ENCODE results near the gene TMEM108.

DNA sequence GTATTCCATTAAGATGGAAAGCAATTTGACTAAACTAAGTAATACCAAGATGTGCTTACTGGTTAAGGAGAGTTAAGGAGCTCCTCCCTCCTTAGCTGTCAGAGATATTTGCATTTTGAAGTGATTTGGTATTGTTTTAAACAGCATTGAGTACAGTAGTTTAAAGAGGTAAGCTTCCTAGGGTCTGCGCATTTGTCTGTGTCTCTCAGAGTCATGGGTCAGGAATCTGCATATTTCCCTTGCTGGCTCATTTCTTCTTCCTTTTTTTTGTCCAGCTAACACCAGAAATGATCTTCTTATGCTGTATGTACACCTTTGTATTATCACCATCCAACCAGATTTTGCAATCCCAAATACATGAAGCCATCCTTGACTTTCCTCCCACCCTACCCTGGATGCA lies 198.7 kb downstream of the TMEM108 start:
- TF ChIP-seq ZNF274 (IDR thresholded peaks at IDR 0.05; ENCODE audit: insufficient read depth, insufficient read length) (no peak), STAT3 (IDR thresholded peaks at IDR 0.05; ENCODE audit: low read depth, low read length) (no peak), BCL11A (IDR thresholded peaks at IDR 0.05; ENCODE audit: low read depth, low read length) (no peak), MYC (IDR thresholded peaks at IDR 0.05; ENCODE audit: insufficient read depth, insufficient read length, insufficient replicate concordance, low read length, severe bottlenecking) (no peak)
- TF ChIP-seq, protein P1, sequence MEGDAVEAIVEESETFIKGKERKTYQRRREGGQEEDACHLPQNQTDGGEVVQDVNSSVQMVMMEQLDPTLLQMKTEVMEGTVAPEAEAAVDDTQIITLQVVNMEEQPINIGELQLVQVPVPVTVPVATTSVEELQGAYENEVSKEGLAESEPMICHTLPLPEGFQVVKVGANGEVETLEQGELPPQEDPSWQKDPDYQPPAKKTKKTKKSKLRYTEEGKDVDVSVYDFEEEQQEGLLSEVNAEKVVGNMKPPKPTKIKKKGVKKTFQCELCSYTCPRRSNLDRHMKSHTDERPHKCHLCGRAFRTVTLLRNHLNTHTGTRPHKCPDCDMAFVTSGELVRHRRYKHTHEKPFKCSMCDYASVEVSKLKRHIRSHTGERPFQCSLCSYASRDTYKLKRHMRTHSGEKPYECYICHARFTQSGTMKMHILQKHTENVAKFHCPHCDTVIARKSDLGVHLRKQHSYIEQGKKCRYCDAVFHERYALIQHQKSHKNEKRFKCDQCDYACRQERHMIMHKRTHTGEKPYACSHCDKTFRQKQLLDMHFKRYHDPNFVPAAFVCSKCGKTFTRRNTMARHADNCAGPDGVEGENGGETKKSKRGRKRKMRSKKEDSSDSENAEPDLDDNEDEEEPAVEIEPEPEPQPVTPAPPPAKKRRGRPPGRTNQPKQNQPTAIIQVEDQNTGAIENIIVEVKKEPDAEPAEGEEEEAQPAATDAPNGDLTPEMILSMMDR (IDR thresholded peaks at IDR 0.05 in 2 of 3, conservative IDR thresholded peaks at IDR 0.05 in 1 of 3; ENCODE audit: control insufficient read depth in 2 of 3, extremely low read depth in 1 of 3, insufficient read depth in 1 of 3, low read depth in 3 of 3, low read length in 3 of 3) = no peak
- TF ChIP-seq, protein P2, sequence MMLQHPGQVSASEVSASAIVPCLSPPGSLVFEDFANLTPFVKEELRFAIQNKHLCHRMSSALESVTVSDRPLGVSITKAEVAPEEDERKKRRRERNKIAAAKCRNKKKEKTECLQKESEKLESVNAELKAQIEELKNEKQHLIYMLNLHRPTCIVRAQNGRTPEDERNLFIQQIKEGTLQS (IDR thresholded peaks at IDR 0.05; ENCODE audit: borderline replicate concordance, extremely low read depth, low read depth, low read length) = no peak
- TF ChIP-seq, protein P3, sequence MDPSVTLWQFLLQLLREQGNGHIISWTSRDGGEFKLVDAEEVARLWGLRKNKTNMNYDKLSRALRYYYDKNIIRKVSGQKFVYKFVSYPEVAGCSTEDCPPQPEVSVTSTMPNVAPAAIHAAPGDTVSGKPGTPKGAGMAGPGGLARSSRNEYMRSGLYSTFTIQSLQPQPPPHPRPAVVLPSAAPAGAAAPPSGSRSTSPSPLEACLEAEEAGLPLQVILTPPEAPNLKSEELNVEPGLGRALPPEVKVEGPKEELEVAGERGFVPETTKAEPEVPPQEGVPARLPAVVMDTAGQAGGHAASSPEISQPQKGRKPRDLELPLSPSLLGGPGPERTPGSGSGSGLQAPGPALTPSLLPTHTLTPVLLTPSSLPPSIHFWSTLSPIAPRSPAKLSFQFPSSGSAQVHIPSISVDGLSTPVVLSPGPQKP (IDR thresholded peaks at IDR 0.05; ENCODE audit: low read depth, low read length) = no peak
- TF ChIP-seq, protein P4, sequence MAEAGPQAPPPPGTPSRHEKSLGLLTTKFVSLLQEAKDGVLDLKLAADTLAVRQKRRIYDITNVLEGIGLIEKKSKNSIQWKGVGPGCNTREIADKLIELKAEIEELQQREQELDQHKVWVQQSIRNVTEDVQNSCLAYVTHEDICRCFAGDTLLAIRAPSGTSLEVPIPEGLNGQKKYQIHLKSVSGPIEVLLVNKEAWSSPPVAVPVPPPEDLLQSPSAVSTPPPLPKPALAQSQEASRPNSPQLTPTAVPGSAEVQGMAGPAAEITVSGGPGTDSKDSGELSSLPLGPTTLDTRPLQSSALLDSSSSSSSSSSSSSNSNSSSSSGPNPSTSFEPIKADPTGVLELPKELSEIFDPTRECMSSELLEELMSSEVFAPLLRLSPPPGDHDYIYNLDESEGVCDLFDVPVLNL (IDR thresholded peaks at IDR 0.05; ENCODE audit: low read depth, low read length) = no peak

Data from GM12878 (cell line).